H1 (cell line): ENCODE data around the gene COL16A1. TPM values are rescaled to one million over a fixed set of nuclear protein-coding genes. Genes with fewer than 3 reads are reported as not detected.

ENCODE experiments used
- CTCF ChIA-PET: fragments of 300-600 bp; sonication (Branson Sonifier 250); formaldehyde crosslinking; loops from one replicate; lab custom pipeline; 2021; ENCODE audit not compliant: partially characterized antibody; lab: Charles Lee
- POLR2A ChIA-PET: fragments of 300-600 bp; sonication (Branson Sonifier 250); formaldehyde crosslinking; loops from one replicate; lab custom pipeline; 2021; ENCODE audit warnings: inconsistent platforms; ENCODE audit not compliant: partially characterized antibody; lab: Charles Lee
- DNase-seq, 2 experiments: peaks; one replicate each; pipeline versions ENCODE4 v3.0.0 to v3.0.0-alpha.2; 2010 to 2022; ENCODE audit warnings: low spot score in 2 of 2, low read depth in 1 of 2, mixed read lengths in 1 of 2
- FAIRE-seq: peaks from 2 replicates; lab custom pipeline; 2011; peaks lifted over from hg19 to GRCh38; lab: Jason Lieb, UNC
- H2AFZ ChIP-seq: 2 replicates; pipeline ENCODE4 v1.8.1; 2012; ENCODE audit warnings: low read length, inconsistent platforms
- H2AK5ac ChIP-seq: 2 replicates; pipeline ENCODE4 v1.6.1; 2013; ENCODE audit warnings: low read depth, low read length
- H2BK120ac ChIP-seq: replicated peaks from 2 replicates; pipeline ENCODE3; 2013; ENCODE audit warnings: low read depth, low read length, inconsistent platforms
- H2BK12ac ChIP-seq: 2 replicates; pipeline ENCODE4 v1.6.1; 2013; ENCODE audit warnings: low read depth, low read length
- H2BK15ac ChIP-seq: 2 replicates; pipeline ENCODE4 v1.6.1; 2013; ENCODE audit warnings: low read length
- H2BK20ac ChIP-seq: 2 replicates; pipeline ENCODE4 v1.6.1; 2013; ENCODE audit warnings: low read length
- H2BK5ac ChIP-seq: 2 replicates; pipeline ENCODE4 v1.6.1; 2013; ENCODE audit warnings: low read depth, low read length
- H3K14ac ChIP-seq: 2 replicates; pipeline ENCODE4 v1.6.1; 2013; ENCODE audit warnings: inconsistent platforms; ENCODE audit not compliant: insufficient read length
- H3K18ac ChIP-seq: 2 replicates; pipeline ENCODE4 v1.6.1; 2013; ENCODE audit warnings: low read length; ENCODE audit errors: extremely low read depth
- H3K23ac ChIP-seq: 2 replicates; pipeline ENCODE4 v1.6.1; 2013; ENCODE audit warnings: inconsistent platforms; ENCODE audit not compliant: insufficient read length
- H3K23me2 ChIP-seq: 2 replicates; pipeline ENCODE4 v1.6.1; 2013; ENCODE audit warnings: low read depth, low read length
- H3K27ac ChIP-seq: 2 replicates; pipeline ENCODE4 v1.6.1; 2011; ENCODE audit warnings: low read depth, low read length, inconsistent platforms
- H3K27me3 ChIP-seq, 4 experiments: replicated peaks in 1 of 4; 1 replicate in 1 of 4; 2 replicates in 3 of 4; pipeline versions ENCODE4 v1.6.1 to v1.8.1; 2011 to 2013; ENCODE audit warnings: low read length in 3 of 4, mild to moderate bottlenecking in 3 of 4, inconsistent platforms in 2 of 4, mixed read lengths in 2 of 4, moderate library complexity in 1 of 4; ENCODE audit not compliant: control insufficient read depth in 3 of 4, insufficient read depth in 3 of 4; ENCODE audit errors: extremely low read depth in 1 of 4
- H3K36me3 ChIP-seq, 4 experiments: 2 replicates each; pipeline versions ENCODE4 v1.6.1 to v1.8.1; 2011 to 2013; ENCODE audit warnings: mild to moderate bottlenecking in 4 of 4, low read length in 3 of 4, moderate library complexity in 2 of 4, control low read depth in 1 of 4, inconsistent platforms in 1 of 4; ENCODE audit not compliant: insufficient read depth in 4 of 4, control insufficient read depth in 2 of 4
- H3K4ac ChIP-seq: replicated peaks from 2 replicates; pipeline ENCODE3; 2013; ENCODE audit warnings: low read length, low read depth, mixed read lengths, inconsistent platforms; ENCODE audit not compliant: insufficient read length
- H3K4me1 ChIP-seq, 4 experiments: replicated peaks in 1 of 4; 1 replicate in 1 of 4; 2 replicates in 3 of 4; pipeline versions ENCODE4 v1.6.1 to v1.8.1; 2011 to 2013; ENCODE audit warnings: low read length in 3 of 4, inconsistent platforms in 2 of 4, mixed read lengths in 1 of 4; ENCODE audit not compliant: insufficient read depth in 4 of 4, control insufficient read depth in 3 of 4
- H3K4me2 ChIP-seq, 2 experiments: 2 replicates each; pipeline versions ENCODE4 v1.6.1 to v1.8.1; 2011 to 2013; ENCODE audit warnings: low read depth in 2 of 2, low read length in 2 of 2, control low read depth in 1 of 2, inconsistent platforms in 1 of 2, mild to moderate bottlenecking in 1 of 2; ENCODE audit not compliant: insufficient read depth in 1 of 2
- H3K4me3 ChIP-seq, 4 experiments: fragments of 200-600, 300-600 bp in 1 of 4; sonication (generic), shearing (Covaris generic), sonication (Bioruptor Twin) in 1 of 4; 2 replicates each; pipeline versions ENCODE4 v1.5.1 to v1.8.1; 2011 to 2016; ENCODE audit warnings: low read length in 4 of 4, low read depth in 3 of 4, control low read depth in 2 of 4, inconsistent platforms in 2 of 4, mild to moderate bottlenecking in 2 of 4, mixed read lengths in 1 of 4, moderate library complexity in 1 of 4; ENCODE audit not compliant: insufficient read depth in 2 of 4; ENCODE audit errors: extremely low read depth in 1 of 4
- H3K56ac ChIP-seq: replicated peaks from 2 replicates; pipeline ENCODE3; 2013; ENCODE audit warnings: low read depth, mild to moderate bottlenecking, mixed read lengths, low read length, inconsistent platforms; ENCODE audit not compliant: insufficient read length
- H3K79me1 ChIP-seq: 2 replicates; pipeline ENCODE4 v1.6.1; 2013; ENCODE audit warnings: low read depth, low read length, control low read depth
- H3K79me2 ChIP-seq, 2 experiments: 2 replicates each; pipeline versions ENCODE4 v1.6.1 to v1.8.1; 2012 to 2013; ENCODE audit warnings: low read length in 2 of 2, mild to moderate bottlenecking in 2 of 2, inconsistent platforms in 1 of 2; ENCODE audit not compliant: insufficient read depth in 2 of 2, control insufficient read depth in 1 of 2
- H3K9ac ChIP-seq, 4 experiments: replicated peaks in 1 of 4; 1 replicate in 1 of 4; 2 replicates in 3 of 4; pipeline versions ENCODE4 v1.6.1 to v1.8.1; 2011 to 2013; ENCODE audit warnings: low read depth in 3 of 4, low read length in 3 of 4, control low read depth in 2 of 4, mild to moderate bottlenecking in 2 of 4, moderate library complexity in 2 of 4, inconsistent platforms in 1 of 4; ENCODE audit errors: extremely low read depth in 1 of 4
- H3K9me3 ChIP-seq, 2 experiments: 2 replicates each; pipeline versions ENCODE4 v1.6.1 to v1.8.1; 2012 to 2013; ENCODE audit warnings: mild to moderate bottlenecking in 2 of 2, moderate library complexity in 2 of 2, control low read depth in 1 of 2, inconsistent platforms in 1 of 2, low read depth in 1 of 2, low read length in 1 of 2, mixed read lengths in 1 of 2; ENCODE audit not compliant: insufficient read depth in 2 of 2
- H4K20me1 ChIP-seq, 2 experiments: replicated peaks in 1 of 2; 2 replicates each; pipeline versions ENCODE3 to v1.8.1; 2011 to 2013; ENCODE audit warnings: inconsistent platforms in 2 of 2, low read length in 2 of 2, mild to moderate bottlenecking in 1 of 2; ENCODE audit not compliant: insufficient read depth in 2 of 2, control insufficient read depth in 1 of 2
- H4K5ac ChIP-seq: 2 replicates; pipeline ENCODE4 v1.6.1; 2013; ENCODE audit warnings: low read length, low read depth, mixed read lengths, inconsistent platforms; ENCODE audit not compliant: insufficient read length
- H4K8ac ChIP-seq: 2 replicates; pipeline ENCODE4 v1.8.0; 2013; ENCODE audit warnings: mild to moderate bottlenecking, moderate library complexity, low read length, inconsistent platforms; ENCODE audit not compliant: insufficient read depth; ENCODE audit errors: extremely low read depth
- H4K91ac ChIP-seq: replicated peaks from 2 replicates; pipeline ENCODE3; 2013; ENCODE audit warnings: low read length, mixed read lengths, inconsistent platforms; ENCODE audit not compliant: insufficient read length
- WGBS, 2 experiments: shearing (Covaris generic) in 1 of 2; methylation state at CpG; one replicate each; pipeline versions ENCODE4 v1.1.6 to v1.1.7; 2013 to 2015; ENCODE audit warnings: low lambda C conversion rate in 2 of 2, mixed read lengths in 2 of 2, inconsistent platforms in 1 of 2, low coverage in 1 of 2, missing lambda C conversion rate in 1 of 2; ENCODE audit not compliant: insufficient replicate concordance in 2 of 2, insufficient coverage in 1 of 2, insufficient read length in 1 of 2; ENCODE audit errors: extremely low coverage in 1 of 2, missing lambda C conversion rate in 1 of 2; 5-methylcytosine and 5-hydroxymethylcytosine counted together
- polyA plus RNA-seq, 7 experiments: library from polyadenylated mRNA; depleted of rRNA in 3 of 7; stranded (reverse) in 5 of 7; unstranded in 2 of 7; fragments of >200 nt in 5 of 7; fragments of 200-250 nt in 2 of 7; gene quantifications; 1 replicate in 5 of 7; 2 replicates in 1 of 7; 4 replicates in 1 of 7; pipeline versions ENCODE4 v1.2.1 to v1.2.3, GENCODE V29; 2011 to 2013; ENCODE audit warnings: missing spikeins in 2 of 7, mixed read lengths in 2 of 7
- total RNA-seq: library from RNA; stranded (reverse); fragmentation: NEBNext Ultra II Directional; extraction: Animal tissue kit (Norgen Biotek cat#: 25700); gene quantifications from 2 replicates; pipeline ENCODE4 v1.2.1, GENCODE V29; 2021

COL16A1 gene
- total and polyA plus RNA-seq, 2 of the 8 experiments (the other 6 are each of a cell fraction or from before 2014, with no cell fraction given) = 2.0 to 10.5 TPM

DNA sequence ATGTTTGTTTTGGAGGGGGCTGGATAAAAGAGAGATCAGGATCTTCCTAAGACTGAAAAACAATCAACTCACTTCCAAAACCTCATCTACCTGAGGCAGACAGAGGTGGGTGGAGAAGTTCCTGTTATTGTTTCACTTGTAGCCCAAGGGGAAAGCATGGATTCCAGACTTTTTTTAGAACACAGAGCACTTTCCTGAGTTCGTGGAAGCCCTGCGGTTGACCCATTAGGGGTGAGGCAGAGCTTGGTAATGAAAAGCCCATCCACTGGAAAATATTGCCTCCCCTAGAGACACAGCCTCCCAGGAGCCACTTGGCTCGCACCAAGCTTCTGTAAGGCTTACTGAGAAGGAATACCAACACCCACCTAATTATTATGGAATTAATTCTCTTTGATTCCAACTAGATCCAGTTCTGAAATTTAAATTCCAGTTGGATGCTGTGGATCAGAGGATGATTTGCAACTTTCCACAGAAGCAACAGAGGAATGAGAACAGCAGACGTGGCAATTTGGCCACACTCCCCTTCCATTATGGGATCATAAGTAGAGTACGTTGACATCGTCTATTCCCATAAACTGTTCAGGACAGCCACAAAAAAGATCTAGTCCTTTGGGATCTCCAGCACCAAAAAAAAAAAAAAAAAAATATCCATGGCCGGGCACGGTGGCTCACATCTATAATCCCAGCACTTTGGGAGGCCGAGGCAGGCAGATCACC is 55.0 kb downstream of the COL16A1 start:
- H2BK5ac ChIP-seq = no peak overlapping the region
- H2BK20ac ChIP-seq = no peak overlapping the region
- FAIRE-seq (no peak), DNase-seq (no peak)
- H2BK12ac ChIP-seq = no peak overlapping the region
- H3K56ac ChIP-seq = no peak overlapping the region
- ChIA-PET CTCF (interaction anchor here (0.7 to 1.6 kb wide), 4 partner anchors 14 to 227 kb away, joined by 3 to 4 read pairs (median 3); no protein-coding TSS in a partner anchor), POLR2A (no interaction called here)
- no peak overlapping the region for H2AFZ ChIP-seq
- no peaks in the 10 kb centered on the region for H3K27me3 ChIP-seq
- 76% methylated on average over 9 of the region's 9 CpGs; no CpG with 5 or more reads in 1 of the 2 experiments for WGBS, 2 experiments
- peaks cover 8% of the 10 kb centered on the region for H3K23me2 ChIP-seq
- H4K20me1 ChIP-seq = peaks cover 0 to 2% of the 10 kb centered on the region in 2 experiments
- no peak overlapping the region for H2AK5ac ChIP-seq
- H3K4me1 ChIP-seq = peaks cover 0 to 4% (median 2%) of the 10 kb centered on the region in 4 experiments; a peak in 6 of 7 replicates
- H2BK15ac ChIP-seq = no peak overlapping the region
- no peak overlapping the region for H2BK120ac ChIP-seq
- peaks cover 0 to 4% of the 10 kb centered on the region in 2 experiments; a peak in 2 of 4 replicates for H3K79me2 ChIP-seq
- no peak overlapping the region for H3K27ac ChIP-seq
- no peak overlapping the region for H4K8ac ChIP-seq
- no peaks in the 10 kb centered on the region; the same call in 1 of the 2 replicates for H3K79me1 ChIP-seq
- no peaks in the 10 kb centered on the region; a peak in 1 of 8 replicates for H3K36me3 ChIP-seq
- H3K14ac ChIP-seq = no peak overlapping the region
- H3K9ac ChIP-seq = no peak overlapping the region
- no peak overlapping the region for H3K18ac ChIP-seq
- no peaks in the 10 kb centered on the region for H3K9me3 ChIP-seq
- H3K4ac ChIP-seq = no peak overlapping the region
- H3K4me3 ChIP-seq = no peak overlapping the region
- no peak overlapping the region for H4K5ac ChIP-seq
- no peak overlapping the region for H3K4me2 ChIP-seq
- no peak overlapping the region for H4K91ac ChIP-seq
- no peak overlapping the region for H3K23ac ChIP-seq
